SK-N-SH treated with all-trans-retinoic acid at 6 μM for 48 hours (cell line): Measurements from ENCODE around the gene GRIA2.

Source experiments
- ARNTL ChIP-seq: fragments of 450-650 bp; formaldehyde crosslinking; IDR thresholded peaks from 2 replicates; pipeline ENCODE4 v1.5.0; 2020; ENCODE audit warnings: low read depth, mild to moderate bottlenecking, moderate library complexity, borderline replicate concordance
- CSDC2 ChIP-seq: fragments of 250-450 bp; sonication (Bioruptor Pico); IDR thresholded peaks from 2 replicates; pipeline ENCODE4 v1.5.0; 2020; ENCODE audit warnings: mild to moderate bottlenecking, moderate library complexity
- ESRRG ChIP-seq: fragments of 250-450 bp; sonication (Bioruptor Pico); IDR thresholded peaks from 2 replicates; pipeline ENCODE4 v1.6.1; 2021; ENCODE audit warnings: mild to moderate bottlenecking
- OSR1 ChIP-seq: fragments of 250-450 bp; sonication (Bioruptor Pico); IDR thresholded peaks from 2 replicates; pipeline ENCODE4 v1.8.0; 2022; ENCODE audit warnings: moderate library complexity, mild to moderate bottlenecking, inconsistent platforms
- PATZ1 ChIP-seq: fragments of 250-450 bp; sonication (Bioruptor Pico); IDR thresholded peaks from 2 replicates; pipeline ENCODE4 v1.8.0; 2020; ENCODE audit warnings: mild to moderate bottlenecking, moderate library complexity, borderline replicate concordance
- RARB ChIP-seq: fragments of 250-450 bp; sonication (Bioruptor Pico); IDR thresholded peaks from 2 replicates; pipeline ENCODE4 v1.8.0; 2021; ENCODE audit warnings: mild to moderate bottlenecking, moderate library complexity
- TOX ChIP-seq: fragments of 250-450 bp; sonication (Bioruptor Pico); IDR thresholded peaks from 2 replicates; pipeline ENCODE4 v1.8.0; 2021; ENCODE audit warnings: mild to moderate bottlenecking, moderate library complexity, borderline replicate concordance
- TSHZ2 ChIP-seq: fragments of 250-450 bp; sonication (Bioruptor Pico); IDR thresholded peaks from 2 replicates; pipeline ENCODE4 v1.5.0; 2020; ENCODE audit warnings: mild to moderate bottlenecking, moderate library complexity
- ZC3H10 ChIP-seq: fragments of 250-450 bp; sonication (Bioruptor Pico); IDR thresholded peaks from 2 replicates; pipeline ENCODE4 v1.5.1; 2021; ENCODE audit warnings: mild to moderate bottlenecking, moderate library complexity
- ZFP3 ChIP-seq: fragments of 250-450 bp; sonication (Bioruptor Pico); IDR thresholded peaks from 2 replicates; pipeline ENCODE4 v1.5.0; 2020; ENCODE audit warnings: mild to moderate bottlenecking, moderate library complexity
- ZFP30 ChIP-seq: fragments of 450-650 bp; formaldehyde crosslinking; IDR thresholded peaks from 2 replicates; pipeline ENCODE4 v1.5.0; 2022; ENCODE audit warnings: mild to moderate bottlenecking, moderate library complexity
- ZNF8 ChIP-seq: fragments of 450-650 bp; formaldehyde crosslinking; IDR thresholded peaks from 2 replicates; pipeline ENCODE4 v1.5.0; 2020; ENCODE audit warnings: mild to moderate bottlenecking, moderate library complexity

GRCh38 chr4:157290622-157291021, 70.1 kb downstream of the GRIA2 start:
- TF ChIP-seq RARB (no peak), ARNTL (CRISPR knock-in tag) (no peak), ZFP3 (CRISPR knock-in tag) (no peak), PATZ1 (CRISPR knock-in tag) (no peak), ZFP30 (CRISPR knock-in tag) (no peak), CSDC2 (no peak), ZC3H10 (CRISPR knock-in tag) (no peak), TSHZ2 (no peak), ZNF8 (CRISPR knock-in tag) (no peak), OSR1 (CRISPR knock-in tag) (no peak), ESRRG (CRISPR knock-in tag) (no peak), TOX (CRISPR knock-in tag) (no peak)
